Measurements from ENCODE around the gene HHIPL1. TPM values are rescaled to one million over a fixed set of nuclear protein-coding genes. Genes with fewer than 3 reads are reported as not detected.

HHIPL1 gene
- 1 to 10 TPM; 2.2 to 4.7 (median 3.6) TPM for total RNA-seq

DNA sequence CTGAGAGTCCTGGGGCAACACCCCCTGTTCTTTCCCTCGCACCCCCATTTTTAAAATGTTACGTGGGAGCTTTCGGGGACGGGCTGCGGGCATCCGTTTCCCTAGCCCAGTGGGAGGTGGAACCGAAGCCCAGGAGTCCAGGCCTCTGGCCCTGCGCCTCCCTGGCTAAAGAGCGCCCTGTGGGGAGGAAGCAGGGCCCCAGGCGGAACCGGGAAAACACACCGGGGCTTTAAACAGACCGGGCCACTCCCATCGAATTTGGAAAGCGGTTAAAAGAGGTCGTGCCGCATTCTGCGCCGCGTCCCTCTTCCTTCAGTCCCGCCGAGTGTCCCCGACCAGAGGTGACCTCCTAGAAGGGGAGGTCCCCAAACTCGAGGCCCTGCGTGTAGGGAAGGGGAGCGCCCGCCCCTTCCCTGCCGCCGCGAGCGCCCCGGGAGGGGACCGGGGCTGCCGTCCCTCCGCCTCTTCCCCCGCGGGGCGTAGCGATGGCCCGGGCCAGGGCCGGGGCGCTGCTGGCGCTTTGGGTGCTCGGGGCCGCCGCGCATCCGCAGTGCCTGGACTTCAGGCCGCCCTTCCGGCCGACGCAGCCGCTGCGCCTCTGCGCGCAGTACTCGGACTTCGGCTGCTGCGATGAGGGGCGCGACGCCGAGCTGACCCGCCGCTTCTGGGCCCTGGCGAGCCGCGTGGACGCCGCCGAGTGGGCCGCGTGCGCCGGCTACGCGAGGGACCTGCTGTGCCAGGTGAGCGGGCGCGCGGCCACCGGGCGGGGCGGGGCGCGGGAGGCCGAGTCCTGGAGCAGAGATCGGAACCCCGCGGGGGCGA, at the start of gene HHIPL1:
TSS of gene HHIPL1 (plus strand) at position 407 of the 822 bp plus-strand sequence. CDS start at position 486, 79 bp downstream.
- ATAC-seq (ENCODE audit: low FRiP score): peak; percentile 34
- no peak for TF ChIP-seq CTCF (IDR thresholded peaks at IDR 0.05)
- no peak for DNase-seq (ENCODE audit: low spot score)

DNA sequence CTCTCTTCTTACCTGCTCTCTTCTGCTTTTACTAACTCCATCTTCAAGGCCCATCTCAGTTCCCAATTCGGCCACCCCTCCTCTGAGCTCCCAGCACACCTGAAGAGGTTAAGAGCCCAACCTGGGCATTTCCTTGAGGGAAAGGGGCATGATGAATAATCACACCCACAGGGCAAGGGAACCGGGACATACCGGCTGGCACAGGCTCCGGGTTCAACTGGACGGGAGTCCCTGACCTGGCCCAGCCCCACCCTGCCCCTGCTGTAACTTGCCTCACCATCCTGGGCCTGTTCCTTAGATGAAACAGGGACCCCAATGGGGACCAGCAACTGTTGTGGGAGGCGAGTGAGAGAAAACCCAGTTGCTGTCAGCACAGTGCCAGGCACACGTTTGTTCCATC, 49.4 kb upstream of the HHIPL1 start:
- peak; percentile 1 for ATAC-seq (ENCODE audit: low FRiP score)
- DNase-seq (ENCODE audit: low spot score): no peak
- no peak for TF ChIP-seq CTCF (IDR thresholded peaks at IDR 0.05)

DNA sequence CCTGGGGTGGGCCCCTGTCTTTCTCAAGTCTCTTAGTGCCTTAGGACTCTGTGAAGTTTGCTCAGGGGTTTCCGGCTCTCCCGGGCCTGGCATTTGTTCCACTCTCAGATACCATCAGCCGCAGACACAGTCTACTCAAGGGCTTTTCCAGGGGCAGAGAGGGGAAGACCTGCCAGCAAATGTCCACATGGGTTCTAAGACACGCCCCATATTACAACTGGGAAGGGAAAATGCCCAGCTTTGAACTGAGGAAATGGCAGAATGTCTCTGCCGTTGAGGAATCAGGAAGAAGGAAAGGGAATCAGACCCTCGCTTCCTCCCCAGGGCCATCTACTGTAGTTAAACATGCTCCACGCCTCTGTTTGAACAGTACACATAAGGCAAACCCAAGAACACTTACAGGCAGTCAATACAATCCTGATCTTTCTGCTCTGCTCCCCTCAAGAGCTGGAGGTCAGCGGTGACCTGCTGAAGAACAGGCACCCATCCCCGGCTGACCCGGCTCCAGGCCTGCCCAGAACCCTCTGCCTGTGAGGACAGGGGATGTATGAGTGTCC, 48.8 kb upstream of the HHIPL1 start:
- DNase-seq (ENCODE audit: low spot score) (no peak), ATAC-seq (ENCODE audit: low FRiP score) (peak; percentile 47)
- no peak for TF ChIP-seq CTCF (IDR thresholded peaks at IDR 0.05)

DNA sequence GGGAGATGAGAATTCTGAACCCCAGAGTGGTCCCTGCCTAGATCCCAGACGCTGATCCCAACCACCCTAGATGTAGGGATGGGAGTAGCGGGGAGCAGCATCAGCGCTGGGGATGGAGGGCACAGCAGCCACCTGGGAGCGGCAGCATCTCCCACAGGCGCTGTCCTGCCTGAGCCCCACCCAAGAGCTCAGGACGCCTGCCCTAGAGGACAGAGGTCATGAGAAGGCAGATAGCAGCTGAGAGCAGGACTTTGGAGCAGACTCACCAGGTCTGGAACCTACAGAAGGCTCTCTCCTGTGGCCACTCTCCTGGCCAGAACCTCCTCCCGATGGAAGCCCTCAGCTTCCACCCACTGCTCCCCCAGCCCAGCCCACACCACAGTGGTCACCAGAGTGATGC, 48.2 kb upstream of the HHIPL1 start:
- no peak for ATAC-seq (ENCODE audit: low FRiP score)
- DNase-seq (ENCODE audit: low spot score): no peak
- TF ChIP-seq CTCF (IDR thresholded peaks at IDR 0.05): no peak

- no peak for ATAC-seq (ENCODE audit: low FRiP score)
- no peak for TF ChIP-seq CTCF (IDR thresholded peaks at IDR 0.05)
- no peak for DNase-seq (ENCODE audit: low spot score)
Observed at GRCh38 chr14:99597911-99598600, 46.9 kb upstream of the HHIPL1 start.

DNA sequence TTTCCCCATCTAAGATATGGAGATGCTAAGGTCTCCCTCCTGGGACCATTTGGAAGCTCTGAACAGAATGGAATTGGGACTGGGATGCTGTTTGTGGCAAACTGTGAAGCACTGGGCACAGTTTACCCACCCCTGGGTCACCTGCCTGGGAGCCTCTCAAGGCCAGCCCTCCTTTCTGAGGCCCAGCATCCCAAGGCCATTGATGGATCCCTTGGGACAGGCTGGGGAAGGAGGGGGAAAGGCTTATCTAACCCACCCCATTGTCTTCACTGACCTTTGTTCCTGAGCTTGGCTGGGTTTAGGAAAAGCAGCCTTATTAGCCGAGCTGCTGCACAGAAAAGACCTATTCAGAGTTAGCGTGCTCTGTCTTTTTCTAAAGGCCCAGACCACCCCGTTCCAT, 46.2 kb upstream of the HHIPL1 start:
- TF ChIP-seq CTCF (IDR thresholded peaks at IDR 0.05): no peak
- no peak for DNase-seq (ENCODE audit: low spot score)
- ATAC-seq (ENCODE audit: low FRiP score): no peak
